Measurements from ENCODE around the gene CELF4. TPM values are rescaled to one million over a fixed set of nuclear protein-coding genes. Genes with fewer than 3 reads are reported as not detected.

CELF4 gene
- total RNA-seq, 4 donors from 2014 or later, result 0.16 to 0.59 TPM; not detected in 2

GRCh38 chr18:37426586-37426985 is 139.0 kb downstream of the CELF4 start:
- WGBS, 2 donors, result 87 to 89% methylated on average over 15 of the region's 15 CpGs
- H3K4me3 ChIP-seq (ENCODE audit: low read depth, poor library complexity, severe bottlenecking), result no peak overlapping the region
- TF ChIP-seq POLR2A (IDR thresholded peaks at IDR 0.05) (no peak), CTCF (IDR thresholded peaks at IDR 0.05) (no peak)
- intact Hi-C loops (cut with DNase I; ENCODE audit: low total_unique reads), result no loop called here
- no peak for DNase-seq (ENCODE audit: low spot score in 2 of 2)

GRCh38 chr18:37425222-37425621 is 140.4 kb downstream of the CELF4 start:
- intact Hi-C loops (cut with DNase I; ENCODE audit: low total_unique reads), result no loop called here
- no peak for TF ChIP-seq POLR2A (IDR thresholded peaks at IDR 0.05)
- TF ChIP-seq CTCF (IDR thresholded peaks at IDR 0.05), result no peak
- WGBS, 2 donors, result 70 to 81% methylated on average over 6 of the region's 6 CpGs
- no peak overlapping the region for H3K4me3 ChIP-seq (ENCODE audit: low read depth, poor library complexity, severe bottlenecking)
- DNase-seq (ENCODE audit: low spot score in 2 of 2), result no peak

- TF ChIP-seq CTCF (IDR thresholded peaks at IDR 0.05) (no peak), POLR2A (IDR thresholded peaks at IDR 0.05) (no peak)
- H3K4me3 ChIP-seq (ENCODE audit: low read depth, poor library complexity, severe bottlenecking), result no peak overlapping the region
- intact Hi-C loops (cut with DNase I; ENCODE audit: low total_unique reads), result no loop called here
- no peak for DNase-seq (ENCODE audit: low spot score in 2 of 2)
- 84 to 85% methylated on average over 4 of the region's 4 CpGs for WGBS, 2 donors
These were observed 141.1 kb downstream of the CELF4 start for GRCh38 chr18:37424507-37424906.

GRCh38 chr18:37422596-37422995 is 143.0 kb downstream of the CELF4 start:
- TF ChIP-seq CTCF (IDR thresholded peaks at IDR 0.05) (no peak), POLR2A (IDR thresholded peaks at IDR 0.05) (no peak)
- intact Hi-C loops (cut with DNase I; ENCODE audit: low total_unique reads), result no loop called here
- WGBS, 2 donors, result 77 to 78% methylated on average over 6 of the region's 6 CpGs
- DNase-seq (ENCODE audit: low spot score in 2 of 2), result no peak
- no peak overlapping the region for H3K4me3 ChIP-seq (ENCODE audit: low read depth, poor library complexity, severe bottlenecking)

GRCh38 chr18:37422116-37422515 is 143.5 kb downstream of the CELF4 start:
- TF ChIP-seq POLR2A (IDR thresholded peaks at IDR 0.05), result no peak
- no peak for TF ChIP-seq CTCF (IDR thresholded peaks at IDR 0.05)
- intact Hi-C loops (cut with DNase I; ENCODE audit: low total_unique reads), result no loop called here
- H3K4me3 ChIP-seq (ENCODE audit: low read depth, poor library complexity, severe bottlenecking), result no peak overlapping the region
- DNase-seq (ENCODE audit: low spot score in 2 of 2), result no peak
- 71 to 85% methylated on average over 2 of the region's 2 CpGs for WGBS, 2 donors

- H3K4me3 ChIP-seq (ENCODE audit: low read depth, poor library complexity, severe bottlenecking), result no peak overlapping the region
- TF ChIP-seq POLR2A (IDR thresholded peaks at IDR 0.05) (no peak), CTCF (IDR thresholded peaks at IDR 0.05) (no peak)
- no peak for DNase-seq (ENCODE audit: low spot score in 2 of 2)
- 77 to 80% methylated on average over 15 to 16 of the region's 16 CpGs for WGBS, 2 donors
- intact Hi-C loops (cut with DNase I; ENCODE audit: low total_unique reads), result no loop called here
These were observed 144.1 kb downstream of the CELF4 start for GRCh38 chr18:37421341-37422077.

Measured in lower leg skin (tissue), 4 donors.